Measurements from ENCODE around the gene SMYD4. TPM values are rescaled to one million over a fixed set of nuclear protein-coding genes. Genes with fewer than 3 reads are reported as not detected.

The SMYD4 gene
- total and polyA plus RNA-seq, 9 of the 15 experiments (the other 6 are each of a cell fraction or from before 2014, with no cell fraction given): 1.3 to 10.2 (median 6.7) TPM

GRCh38 chr17:1762901-1763898 is 66.5 kb downstream of the SMYD4 start (continued):
- TF ChIP-seq HMG20A (CRISPR knock-in tag; conservative IDR thresholded peaks at IDR 0.05) (no peak), POLR2AphosphoS5 (IDR thresholded peaks at IDR 0.05; ENCODE audit: control insufficient read depth, insufficient read depth, low read depth, low read length) (0 out of 2 replicates have a peak, but pooled peaks have one; percentile 36), AFF4 (CRISPR knock-in tag; IDR thresholded peaks at IDR 0.05) (0 out of 2 replicates have a peak, but pooled peaks have one; percentile 42)

Measured in K562 (cell line).